Stimulated activated CD8-positive, alpha-beta memory T cell treated with anti-CD3 and anti-CD28 coated beads, Interleukin-15, amount 100 ng/mL, for 48 hours (primary cell): ENCODE measurements around the gene RIN2.
A peak's percentile ranks its signal among the peaks of the same experiment; 100 is the strongest.

Source experiments
- DNase-seq, 2 donors: peaks; one replicate each; pipeline ENCODE4 v3.0.0-alpha.2; 2020; ENCODE audit warnings: low read depth in 2 of 2

The RIN2 gene

GRCh38 chr20:19764207-19764606 lies 6.1 kb downstream of the RIN2 start:
- DNase-seq: no peak

- no peak for DNase-seq
Observed at GRCh38 chr20:19765266-19765665, 7.2 kb downstream of the RIN2 start.

GRCh38 chr20:19765913-19766312 lies 7.9 kb downstream of the RIN2 start:
- no peak for DNase-seq

GRCh38 chr20:19767070-19767469 lies 9.0 kb downstream of the RIN2 start:
- no peak for DNase-seq

- no peak for DNase-seq
Observed at GRCh38 chr20:19768325-19768842, 10.3 kb downstream of the RIN2 start.

GRCh38 chr20:19769507-19769906 lies 11.4 kb downstream of the RIN2 start:
- DNase-seq: no peak

GRCh38 chr20:19770375-19770774 lies 12.3 kb downstream of the RIN2 start:
- no peak for DNase-seq

GRCh38 chr20:19771031-19771430 lies 13.0 kb downstream of the RIN2 start:
- DNase-seq: no peak

GRCh38 chr20:19773471-19773870 lies 15.4 kb downstream of the RIN2 start:
- no peak for DNase-seq

GRCh38 chr20:19774135-19774933 lies 16.3 kb downstream of the RIN2 start:
- no peak for DNase-seq

GRCh38 chr20:19775353-19776253 lies 17.5 kb downstream of the RIN2 start:
- no peak for DNase-seq

- DNase-seq: no peak
Observed at GRCh38 chr20:19777315-19777714, 19.3 kb downstream of the RIN2 start.

GRCh38 chr20:19777981-19778380 lies 19.9 kb downstream of the RIN2 start:
- DNase-seq: no peak

- DNase-seq: no peak
Observed at GRCh38 chr20:19778404-19778803, 20.3 kb downstream of the RIN2 start.

- DNase-seq: no peak
Observed at GRCh38 chr20:19779634-19780033, 21.6 kb downstream of the RIN2 start.

GRCh38 chr20:19780261-19780660 lies 22.2 kb downstream of the RIN2 start:
- no peak for DNase-seq

- DNase-seq: no peak
Observed at GRCh38 chr20:19781235-19781634, 23.2 kb downstream of the RIN2 start.

- DNase-seq: no peak
Observed at GRCh38 chr20:19782669-19783068, 24.6 kb downstream of the RIN2 start.

GRCh38 chr20:19783966-19784401 lies 25.9 kb downstream of the RIN2 start:
- DNase-seq: no peak

- peak in 1 of 2 donors; percentile 3 for DNase-seq
Observed at GRCh38 chr20:19784511-19785172, 26.6 kb downstream of the RIN2 start.

- DNase-seq: no peak
Observed at GRCh38 chr20:19785173-19785982, 27.3 kb downstream of the RIN2 start.
